HCT116 (cell line): ENCODE results near the gene MKI67. TPM values are rescaled to one million over a fixed set of nuclear protein-coding genes. Genes with fewer than 3 reads are reported as not detected.

Experiments used
- ATAC-seq: fragments of 200-7000 bp; cut with Tn5 transposase; 2 replicates; pipeline ENCODE4 v1.9.1; 2020; ENCODE audit warnings: mild to moderate bottlenecking, moderate library complexity
- BruUV-seq: library from RNA; stranded (reverse); fragments of 400-500 nt; replicated peaks from 2 replicates; lab custom pipeline; 2021; lab: Mats Ljungman, UMichigan
- CTCF ChIA-PET: fragments of 300-600 bp; sonication (Branson Sonifier 250); formaldehyde crosslinking; loops from one replicate; lab custom pipeline; 2021; ENCODE audit warnings: antibody characterized with exemption; lab: Charles Lee
- POLR2A ChIA-PET: fragments of 300-600, 350-600 bp; sonication (Branson Sonifier 250); formaldehyde crosslinking; loops from one replicate; lab custom pipeline; 2021; ENCODE audit warnings: antibody characterized with exemption; lab: Charles Lee
- RAD21 ChIA-PET, 2 experiments: fragments of 300-600 bp; sonication (Branson Sonifier 250); formaldehyde crosslinking; loops; one replicate each; lab custom pipeline; 2023; ENCODE audit warnings: low total read pairs in 2 of 2; ENCODE audit not compliant: uncharacterized antibody in 2 of 2, unreplicated experiment in 2 of 2, low non-redundant PET in 1 of 2; lab: Charles Lee
- DNase-seq: peaks from one replicate; pipeline ENCODE4 v3.0.0-alpha.2; 2010; ENCODE audit warnings: low read depth, low spot score
- H2AFZ ChIP-seq: fragments of 200-600 bp; shearing (Covaris generic), sonication (generic); 2 replicates; pipeline ENCODE4 v1.6.1; 2017; ENCODE audit warnings: low read depth, mixed run types, mixed read lengths, antibody characterized with exemption, low read length; ENCODE audit not compliant: poor library complexity, severe bottlenecking
- H3K27ac ChIP-seq: 2 replicates; pipeline ENCODE4 v1.5.1; 2012; ENCODE audit warnings: low read depth, low read length
- H3K27me3 ChIP-seq: fragments of 200-600 bp; sonication (generic); 2 replicates; pipeline ENCODE4 v1.6.1; 2016; ENCODE audit warnings: mixed run types, low read length, mixed read lengths; ENCODE audit not compliant: insufficient read depth
- H3K36me3 ChIP-seq, 2 experiments: fragments of 200-500 bp in 1 of 2; fragments of 200-600 bp in 1 of 2; sonication (Bioruptor generic) in 1 of 2; sonication (generic) in 1 of 2; 2 replicates each; pipeline versions ENCODE4 v1.5.1 to v1.6.1; 2014 to 2016; ENCODE audit warnings: low read length in 2 of 2, inconsistent platforms in 1 of 2, mixed read lengths in 1 of 2, mixed run types in 1 of 2; ENCODE audit not compliant: insufficient read depth in 2 of 2, control insufficient read depth in 1 of 2
- H3K4me1 ChIP-seq, 2 experiments: fragments of 200-600 bp in 1 of 2; sonication (generic) in 1 of 2; 2 replicates each; pipeline versions ENCODE4 v1.5.1 to v1.6.1; 2012 to 2017; ENCODE audit warnings: low read length in 2 of 2, inconsistent platforms in 1 of 2, mild to moderate bottlenecking in 1 of 2, mixed read lengths in 1 of 2, mixed run types in 1 of 2, moderate library complexity in 1 of 2; ENCODE audit not compliant: insufficient read depth in 2 of 2, control insufficient read depth in 1 of 2
- H3K4me2 ChIP-seq: fragments of 200-600 bp; sonication (generic); 2 replicates; pipeline ENCODE4 v1.6.1; 2017; ENCODE audit warnings: mixed run types, low read length, mixed read lengths
- H3K4me3 ChIP-seq, 2 experiments: fragments of 200-600 bp in 1 of 2; sonication (generic) in 1 of 2; replicated peaks in 1 of 2; 2 replicates each; pipeline ENCODE4 v1.5.1; 2011 to 2016; ENCODE audit warnings: low read length in 2 of 2, control low read depth in 1 of 2, low read depth in 1 of 2, mild to moderate bottlenecking in 1 of 2, mixed read lengths in 1 of 2, mixed run types in 1 of 2
- H3K79me2 ChIP-seq: fragments of 200-600 bp; sonication (generic); 2 replicates; pipeline ENCODE4 v1.6.1; 2017; ENCODE audit warnings: mild to moderate bottlenecking, mixed run types, low read length, moderate library complexity, mixed read lengths; ENCODE audit not compliant: insufficient read depth
- H3K9ac ChIP-seq: fragments of 200-600 bp; sonication (generic); 2 replicates; pipeline ENCODE4 v1.6.1; 2016; ENCODE audit warnings: low read length, mixed read lengths
- H3K9me2 ChIP-seq: fragments of 200-600 bp; sonication (generic), shearing (Covaris generic); 2 replicates; pipeline ENCODE4 v1.6.1; 2017; ENCODE audit warnings: mixed run types, mild to moderate bottlenecking, moderate library complexity; ENCODE audit not compliant: insufficient read depth
- H3K9me3 ChIP-seq, 2 experiments: fragments of 200-500 bp in 1 of 2; fragments of 200-600 bp in 1 of 2; sonication (Bioruptor generic) in 1 of 2; sonication (generic) in 1 of 2; 2 replicates each; pipeline ENCODE4 v1.6.1; 2014 to 2017; ENCODE audit warnings: low read length in 2 of 2, mixed read lengths in 2 of 2, inconsistent platforms in 1 of 2, low read depth in 1 of 2, mild to moderate bottlenecking in 1 of 2, mixed run types in 1 of 2, moderate library complexity in 1 of 2; ENCODE audit not compliant: control insufficient read depth in 1 of 2, insufficient read depth in 1 of 2
- H4K20me1 ChIP-seq: fragments of 200-600 bp; sonication (generic), shearing (Covaris generic); 2 replicates; pipeline ENCODE4 v1.6.1; 2017; ENCODE audit warnings: mixed run types, mild to moderate bottlenecking, moderate library complexity; ENCODE audit not compliant: insufficient read depth
- EGR1 ChIP-seq: IDR thresholded peaks from 2 replicates; pipeline ENCODE4 v1.6.1; 2012; ENCODE audit warnings: low read depth
- ELF1 ChIP-seq: IDR thresholded peaks from 2 replicates; pipeline ENCODE4 v1.6.1; 2012; ENCODE audit warnings: low read depth, borderline replicate concordance
- EZH2 ChIP-seq: fragments of 200-600 bp; sonication (generic); IDR thresholded peaks from 2 replicates; pipeline ENCODE4 v1.6.1; 2017; ENCODE audit warnings: antibody characterized with exemption, mixed run types
- EZH2phosphoT487 ChIP-seq: fragments of 200-600 bp; IDR thresholded peaks from 2 replicates; pipeline ENCODE4 v1.6.1; 2018; ENCODE audit warnings: antibody characterized with exemption, borderline replicate concordance
- FOSL1 ChIP-seq: IDR thresholded peaks from 2 replicates; pipeline ENCODE4 v1.6.1; 2012; ENCODE audit warnings: low read depth
- JUND ChIP-seq: IDR thresholded peaks from 2 replicates; pipeline ENCODE4 v1.6.1; 2012
- POLR2A ChIP-seq: IDR thresholded peaks from 2 replicates; pipeline ENCODE4 v1.7.0; 2011; ENCODE audit warnings: borderline replicate concordance; ENCODE audit not compliant: insufficient read depth, insufficient read length; ENCODE audit errors: extremely low read depth
- POLR2AphosphoS5 ChIP-seq: IDR thresholded peaks from 2 replicates; pipeline ENCODE4 v1.6.1; 2011; ENCODE audit warnings: mild to moderate bottlenecking, low read depth, low read length, moderate library complexity
- RAD21 ChIP-seq: IDR thresholded peaks from 2 replicates; pipeline ENCODE4 v1.6.1; 2012; ENCODE audit warnings: low read depth, mild to moderate bottlenecking
- SIN3A ChIP-seq: IDR thresholded peaks from 2 replicates; pipeline ENCODE4 v1.6.1; 2012; ENCODE audit warnings: low read depth
- SRF ChIP-seq: IDR thresholded peaks from 2 replicates; pipeline ENCODE4 v1.6.1; 2012; ENCODE audit warnings: low read depth
- TCF7L2 ChIP-seq: IDR thresholded peaks from 2 replicates; pipeline ENCODE4 v1.7.0; 2011; ENCODE audit warnings: borderline replicate concordance, inconsistent platforms; ENCODE audit not compliant: insufficient read depth, insufficient read length; ENCODE audit errors: extremely low read depth
- YY1 ChIP-seq: IDR thresholded peaks from 2 replicates; pipeline ENCODE4 v1.6.1; 2011; ENCODE audit warnings: low read length, low read depth, moderate library complexity, mild to moderate bottlenecking; ENCODE audit not compliant: insufficient replicate concordance; ENCODE audit errors: extremely low read depth
- ZFX ChIP-seq: fragments of 450-650 bp; IDR thresholded peaks from 2 replicates; pipeline ENCODE4 v1.6.1; 2017
- ZNF274 ChIP-seq: fragments of 200-500 bp; sonication (Bioruptor generic); IDR thresholded peaks from 2 replicates; pipeline ENCODE4 v1.6.1; 2014; ENCODE audit warnings: mild to moderate bottlenecking, low read depth, low read length, inconsistent platforms
- intact Hi-C: fragments of 100-400 bp; cut with micrococcal nuclease; formaldehyde crosslinking; loops from 2 replicates; pipeline ENCODE4 v1.10.0; 2022
- total RNA-seq: library from RNA; stranded (reverse); gene quantifications from one replicate; pipeline ENCODE4 v1.2.1, GENCODE V29; 2021; ENCODE audit not compliant: unreplicated experiment
- TF ChIP-seq, protein P1 (sequence below): IDR thresholded peaks from 2 replicates; pipeline ENCODE4 v1.6.1; 2012
- TF ChIP-seq, protein P2 (sequence below): IDR thresholded peaks from 2 replicates; pipeline ENCODE4 v1.6.1; 2012
- TF ChIP-seq, protein P3 (sequence below): IDR thresholded peaks from 2 replicates; pipeline ENCODE4 v1.6.1; 2011; ENCODE audit warnings: mild to moderate bottlenecking, low read length, moderate library complexity; ENCODE audit not compliant: insufficient replicate concordance; ENCODE audit errors: extremely low read depth
- TF ChIP-seq, protein P4 (sequence below), 3 experiments: fragments of 200-600 bp in 1 of 3; sonication (generic) in 1 of 3; IDR thresholded peaks in 2 of 3; conservative IDR thresholded peaks in 1 of 3; 2 replicates each; pipeline ENCODE4 v1.5.1; 2012 to 2017; ENCODE audit warnings: low read depth in 2 of 3, low read length in 2 of 3, antibody characterized with exemption in 1 of 3, borderline replicate concordance in 1 of 3, control low read depth in 1 of 3, mild to moderate bottlenecking in 1 of 3, mixed read lengths in 1 of 3, mixed run types in 1 of 3, moderate library complexity in 1 of 3; ENCODE audit not compliant: insufficient read depth in 1 of 3

The MKI67 gene
- total RNA-seq, 1 experiment from 2014 or later = 202 TPM

DNA sequence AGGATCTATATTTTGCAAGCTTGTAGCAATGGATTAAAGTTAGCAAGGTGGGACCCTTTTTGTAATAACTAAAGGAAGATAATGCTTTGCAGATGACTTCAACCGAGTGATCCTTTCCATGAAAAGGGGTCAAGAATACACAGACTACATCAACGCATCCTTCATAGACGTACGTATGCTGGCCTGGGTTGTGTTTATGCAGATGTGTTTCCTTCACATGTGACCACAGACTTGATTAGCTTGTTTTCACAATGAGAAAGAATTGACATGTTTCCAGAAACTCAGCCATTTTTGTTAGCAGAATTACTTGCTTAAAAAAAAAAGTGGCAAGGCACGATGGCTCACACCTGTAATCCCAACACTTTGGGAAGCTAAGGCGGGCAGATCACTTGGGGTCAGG, 54.2 kb downstream of the MKI67 start:
- no TSS peak for BruUV-seq

More for the DNA sequence above, 54.2 kb downstream of the MKI67 start:
- Histone ChIP-seq H3K27me3 (no peaks in the 10 kb centered on the region), H3K36me3 (no peaks in the 10 kb centered on the region; a peak in 1 of 4 replicates), H3K9me3 (no peaks in the 10 kb centered on the region), H2AFZ (no peak overlapping the region), H3K4me2 (no peak overlapping the region), H3K27ac (no peak overlapping the region), H3K4me1 (peaks cover 0 to 6% of the 10 kb centered on the region in 2 experiments; a peak in 1 of 4 replicates), H3K9ac (no peak overlapping the region), H4K20me1 (no peaks in the 10 kb centered on the region), H3K79me2 (no peaks in the 10 kb centered on the region), H3K4me3 (no peak overlapping the region), H3K9me2 (no peaks in the 10 kb centered on the region)
- DNase-seq (no peak), ATAC-seq (no peak)
- ChIA-PET POLR2A (no interaction called here), CTCF (interaction anchor here (0.9 kb wide), 1 partner anchor 37 kb away, joined by 4 read pairs; no protein-coding TSS in a partner anchor), RAD21 (no interaction called here)
- TF ChIP-seq, protein P1, sequence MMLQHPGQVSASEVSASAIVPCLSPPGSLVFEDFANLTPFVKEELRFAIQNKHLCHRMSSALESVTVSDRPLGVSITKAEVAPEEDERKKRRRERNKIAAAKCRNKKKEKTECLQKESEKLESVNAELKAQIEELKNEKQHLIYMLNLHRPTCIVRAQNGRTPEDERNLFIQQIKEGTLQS = no peak
- no peak for TF ChIP-seq YY1
- TF ChIP-seq POLR2AphosphoS5 = no peak
- no peak for TF ChIP-seq JUND
- TF ChIP-seq, protein P2, sequence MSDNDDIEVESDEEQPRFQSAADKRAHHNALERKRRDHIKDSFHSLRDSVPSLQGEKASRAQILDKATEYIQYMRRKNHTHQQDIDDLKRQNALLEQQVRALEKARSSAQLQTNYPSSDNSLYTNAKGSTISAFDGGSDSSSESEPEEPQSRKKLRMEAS = no peak
- no peak for TF ChIP-seq ZFX
- TF ChIP-seq ELF1 = no peak
- no peak for TF ChIP-seq EGR1
- TF ChIP-seq EZH2 = no peak
- no peak for TF ChIP-seq ZNF274
- no peak for TF ChIP-seq RAD21
- TF ChIP-seq EZH2phosphoT487 = no peak
- no peak for TF ChIP-seq FOSL1
- TF ChIP-seq, protein P3, sequence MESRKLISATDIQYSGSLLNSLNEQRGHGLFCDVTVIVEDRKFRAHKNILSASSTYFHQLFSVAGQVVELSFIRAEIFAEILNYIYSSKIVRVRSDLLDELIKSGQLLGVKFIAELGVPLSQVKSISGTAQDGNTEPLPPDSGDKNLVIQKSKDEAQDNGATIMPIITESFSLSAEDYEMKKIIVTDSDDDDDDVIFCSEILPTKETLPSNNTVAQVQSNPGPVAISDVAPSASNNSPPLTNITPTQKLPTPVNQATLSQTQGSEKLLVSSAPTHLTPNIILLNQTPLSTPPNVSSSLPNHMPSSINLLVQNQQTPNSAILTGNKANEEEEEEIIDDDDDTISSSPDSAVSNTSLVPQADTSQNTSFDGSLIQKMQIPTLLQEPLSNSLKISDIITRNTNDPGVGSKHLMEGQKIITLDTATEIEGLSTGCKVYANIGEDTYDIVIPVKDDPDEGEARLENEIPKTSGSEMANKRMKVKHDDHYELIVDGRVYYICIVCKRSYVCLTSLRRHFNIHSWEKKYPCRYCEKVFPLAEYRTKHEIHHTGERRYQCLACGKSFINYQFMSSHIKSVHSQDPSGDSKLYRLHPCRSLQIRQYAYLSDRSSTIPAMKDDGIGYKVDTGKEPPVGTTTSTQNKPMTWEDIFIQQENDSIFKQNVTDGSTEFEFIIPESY = no peak
- TF ChIP-seq POLR2A = no peak
- no peak for TF ChIP-seq TCF7L2
- TF ChIP-seq, protein P4, sequence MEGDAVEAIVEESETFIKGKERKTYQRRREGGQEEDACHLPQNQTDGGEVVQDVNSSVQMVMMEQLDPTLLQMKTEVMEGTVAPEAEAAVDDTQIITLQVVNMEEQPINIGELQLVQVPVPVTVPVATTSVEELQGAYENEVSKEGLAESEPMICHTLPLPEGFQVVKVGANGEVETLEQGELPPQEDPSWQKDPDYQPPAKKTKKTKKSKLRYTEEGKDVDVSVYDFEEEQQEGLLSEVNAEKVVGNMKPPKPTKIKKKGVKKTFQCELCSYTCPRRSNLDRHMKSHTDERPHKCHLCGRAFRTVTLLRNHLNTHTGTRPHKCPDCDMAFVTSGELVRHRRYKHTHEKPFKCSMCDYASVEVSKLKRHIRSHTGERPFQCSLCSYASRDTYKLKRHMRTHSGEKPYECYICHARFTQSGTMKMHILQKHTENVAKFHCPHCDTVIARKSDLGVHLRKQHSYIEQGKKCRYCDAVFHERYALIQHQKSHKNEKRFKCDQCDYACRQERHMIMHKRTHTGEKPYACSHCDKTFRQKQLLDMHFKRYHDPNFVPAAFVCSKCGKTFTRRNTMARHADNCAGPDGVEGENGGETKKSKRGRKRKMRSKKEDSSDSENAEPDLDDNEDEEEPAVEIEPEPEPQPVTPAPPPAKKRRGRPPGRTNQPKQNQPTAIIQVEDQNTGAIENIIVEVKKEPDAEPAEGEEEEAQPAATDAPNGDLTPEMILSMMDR (IDR thresholded peaks at IDR 0.05 in 2 of 3, conservative IDR thresholded peaks at IDR 0.05 in 1 of 3; ENCODE audit: borderline replicate concordance in 1 of 3, insufficient read depth in 1 of 3, low read depth in 2 of 3, low read length in 2 of 3) = no peak
- no peak for TF ChIP-seq SRF
- TF ChIP-seq SIN3A = no peak
- intact Hi-C loops = no loop called here
